ENCODE data around the gene EHD1.
A peak's percentile ranks its signal among the peaks of the same experiment; 100 is the strongest.

EHD1 gene

GRCh38 chr11:64878494-64879243 is at the start of gene EHD1:
TSS of gene EHD1 (minus strand) at chr11:64878621. CDS start at chr11:64878464, 157 bp downstream.
- peak; percentile 95 for DNase-seq

GRCh38 chr11:64926689-64927088 is 48.3 kb upstream of the EHD1 start:
- DNase-seq: no peak

GRCh38 chr11:64925536-64926436 is 47.4 kb upstream of the EHD1 start:
- DNase-seq: no peak

- DNase-seq: no peak
These were observed 46.5 kb upstream of the EHD1 start for GRCh38 chr11:64924910-64925284.

GRCh38 chr11:64923944-64924909 is 45.8 kb upstream of the EHD1 start, which contains the start of gene PPP2R5B:
TSS of gene PPP2R5B (plus strand) at chr11:64924689. CDS start at chr11:64925735, 1,046 bp downstream.
- peak; percentile 75 for DNase-seq

GRCh38 chr11:64923151-64923661 is 44.8 kb upstream of the EHD1 start:
- DNase-seq: no peak

- no peak for DNase-seq
These were observed 43.0 kb upstream of the EHD1 start for GRCh38 chr11:64921384-64921783.

GRCh38 chr11:64920124-64920523 is 41.7 kb upstream of the EHD1 start:
- DNase-seq: no peak

- DNase-seq: no peak
These were observed 41.2 kb upstream of the EHD1 start for GRCh38 chr11:64919627-64920026.

GRCh38 chr11:64918017-64918416 is 39.6 kb upstream of the EHD1 start:
- no peak for DNase-seq

- DNase-seq: no peak
These were observed 39.2 kb upstream of the EHD1 start for GRCh38 chr11:64917663-64917995.

GRCh38 chr11:64916775-64917662 is 38.6 kb upstream of the EHD1 start, which contains the start of gene ATG2A:
TSS of gene ATG2A (minus strand) at chr11:64917209. CDS start at chr11:64917135, 74 bp downstream.
- peak; percentile 100 for DNase-seq

GRCh38 chr11:64916040-64916774 is 37.8 kb upstream of the EHD1 start:
- DNase-seq: no peak

- DNase-seq: no peak
These were observed 37.0 kb upstream of the EHD1 start for GRCh38 chr11:64915376-64915887.

- no peak for DNase-seq
These were observed 35.7 kb upstream of the EHD1 start for GRCh38 chr11:64914123-64914522.

- DNase-seq: no peak
These were observed 34.8 kb upstream of the EHD1 start for GRCh38 chr11:64913171-64913727.

GRCh38 chr11:64911689-64912088 is 33.3 kb upstream of the EHD1 start:
- no peak for DNase-seq

GRCh38 chr11:64911142-64911541 is 32.7 kb upstream of the EHD1 start:
- DNase-seq: no peak

- DNase-seq: no peak
These were observed 32.2 kb upstream of the EHD1 start for GRCh38 chr11:64910451-64911093.

All from DMS153 (cell line).